Stimulated activated naive CD8-positive, alpha-beta T cell treated with anti-CD3 and anti-CD28 coated beads, Interleukin-15, amount 100 ng/mL, for 72 hours (primary cell): ENCODE data around the gene EGFL8.
"Not testable (repeated sequence)": the region's sequence is repeated elsewhere in the genome, so short reads cannot be mapped to it uniquely, and the experiment has no call there.

ENCODE experiments used
- ATAC-seq: fragments of 150-1000 bp; cut with Tn5 transposase; 2 replicates; pipeline ENCODE4 v1.10.0; 2021; ENCODE audit warnings: mild to moderate bottlenecking, moderate library complexity
- DNase-seq, 2 donors: peaks; one replicate each; pipeline ENCODE4 v3.0.0; 2021 to 2022
- H3K27ac Mint-ChIP-seq, 2 donors: one replicate each; pipeline ENCODE4 v1.8.0; 2022; ENCODE audit warnings: mild to moderate bottlenecking in 2 of 2, mixed read lengths in 2 of 2, moderate library complexity in 2 of 2
- H3K27me3 Mint-ChIP-seq: one replicate; pipeline ENCODE4 v1.8.0; 2022; ENCODE audit warnings: mixed read lengths
- H3K4me1 Mint-ChIP-seq: one replicate; pipeline ENCODE4 v1.8.0; 2022; ENCODE audit warnings: mild to moderate bottlenecking, mixed read lengths
- H3K4me3 Mint-ChIP-seq, 2 donors: one replicate each; pipeline ENCODE4 v1.8.0; 2022; ENCODE audit warnings: mild to moderate bottlenecking in 2 of 2, mixed read lengths in 2 of 2, moderate library complexity in 1 of 2
- H3K9me3 Mint-ChIP-seq, 2 donors: one replicate each; pipeline ENCODE4 v1.8.0; 2022; ENCODE audit warnings: mixed read lengths in 2 of 2

The EGFL8 gene

GRCh38 chr6:32192608-32193039 is 28.2 kb downstream of the EGFL8 start, which contains the start of gene GPSM3:
Gene GPSM3 (minus strand): TSS chr6:32192643. CDS start chr6:32192513, 130 bp downstream.
- ATAC-seq, result no peak

GRCh38 chr6:32193096-32193495 is 28.7 kb downstream of the EGFL8 start:
- Mint-ChIP-seq H3K27ac (peak overlapping the region; percentile 97 to 98), H3K4me1 (peaks cover 56% of the 10 kb centered on the region), H3K4me3 (peak overlapping the region; percentile 94 to 95)
- not testable (repeated sequence) for DNase-seq, H3K27me3 Mint-ChIP-seq, ATAC-seq, H3K9me3 Mint-ChIP-seq

More at GRCh38 chr6:32192608-32193039, 28.2 kb downstream of the EGFL8 start, which contains the start of gene GPSM3:
- H3K27ac Mint-ChIP-seq, result peak within 1 kb of the TSS; percentile 97 to 98
- DNase-seq, result peak in 1 of 2 donors; percentile 43
- no peaks in the 10 kb centered on the region for H3K27me3 Mint-ChIP-seq
- H3K4me3 Mint-ChIP-seq, result peak within 1 kb of the TSS; percentile 94 to 95
- no peaks in the 10 kb centered on the region for H3K9me3 Mint-ChIP-seq
- peaks cover 61% of the 10 kb centered on the region for H3K4me1 Mint-ChIP-seq

GRCh38 chr6:32194388-32194787 is 30.0 kb downstream of the EGFL8 start:
- no peak for DNase-seq
- no peaks in the 10 kb centered on the region for H3K27me3 Mint-ChIP-seq
- H3K9me3 Mint-ChIP-seq, result no peaks in the 10 kb centered on the region
- no peak overlapping the region for H3K27ac Mint-ChIP-seq
- H3K4me3 Mint-ChIP-seq, result peak overlapping the region; percentile 97 to 98
- H3K4me1 Mint-ChIP-seq, result peaks cover 43% of the 10 kb centered on the region
- ATAC-seq, result no peak

DNA sequence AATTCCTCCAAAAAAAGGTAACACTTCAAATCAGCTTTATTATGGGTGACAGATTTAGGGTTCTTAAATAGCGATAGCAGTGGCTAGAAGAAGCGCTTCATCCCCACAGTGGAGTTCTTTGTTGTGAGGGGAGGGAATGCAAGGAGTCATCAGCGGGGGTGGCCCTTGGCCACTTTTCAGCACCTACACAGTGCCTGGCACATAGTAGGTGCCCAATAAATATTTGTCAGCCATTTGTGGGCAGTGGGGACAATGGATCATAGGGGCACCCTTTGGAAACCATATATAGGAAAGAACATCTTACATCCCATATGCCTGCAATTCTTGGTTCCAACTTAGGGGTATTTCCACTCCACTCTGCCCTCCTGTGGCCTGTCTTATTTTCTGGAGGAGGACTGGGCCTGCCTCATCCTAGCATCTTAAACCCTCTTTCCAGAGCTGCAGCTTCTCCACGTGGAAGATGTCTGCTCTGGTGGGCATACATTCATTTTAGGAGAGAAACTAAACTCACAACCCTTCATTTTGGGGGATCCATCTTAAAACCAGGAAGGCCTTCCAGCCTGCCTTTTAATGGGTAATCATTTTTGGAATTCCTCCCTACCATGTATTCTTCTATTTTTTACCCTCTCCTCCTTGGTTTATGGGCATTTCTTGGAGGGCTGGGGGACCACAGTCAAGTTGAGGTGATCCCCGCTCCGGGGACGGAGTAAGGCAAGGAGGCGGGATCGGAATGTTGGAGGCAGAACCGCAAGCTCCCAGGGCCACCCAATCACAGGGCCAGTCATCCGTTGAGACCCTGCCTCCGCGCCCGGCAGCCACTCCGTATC is 30.6 kb downstream of the EGFL8 start:
- peak overlapping the region; percentile 74 to 92 for H3K27ac Mint-ChIP-seq
- peak in 1 of 2 donors; percentile 46 for DNase-seq
- H3K4me1 Mint-ChIP-seq, result peaks cover 42% of the 10 kb centered on the region
- ATAC-seq, result peak; percentile 8
- H3K27me3 Mint-ChIP-seq, result no peaks in the 10 kb centered on the region
- no peaks in the 10 kb centered on the region for H3K9me3 Mint-ChIP-seq
- H3K4me3 Mint-ChIP-seq, result peak overlapping the region; percentile 97 to 98

DNA sequence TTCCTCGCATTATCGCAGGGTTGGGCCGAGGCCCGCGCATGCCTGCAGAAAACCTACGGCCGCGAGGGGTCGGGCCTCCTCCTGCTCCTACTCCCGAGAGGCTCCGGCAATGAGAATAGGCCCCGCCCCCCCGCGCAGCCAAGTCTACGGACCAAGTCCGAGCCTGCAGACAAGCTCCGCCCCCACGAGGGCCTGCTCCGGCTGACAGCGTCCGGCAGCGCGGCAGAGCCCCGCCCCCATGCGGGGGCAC is 31.2 kb downstream of the EGFL8 start:
- peak; percentile 89 for ATAC-seq
- H3K4me3 Mint-ChIP-seq, result peak overlapping the region; percentile 97 to 98

GRCh38 chr6:32195902-32196681 is 31.7 kb downstream of the EGFL8 start:
- H3K27me3 Mint-ChIP-seq, result no peaks in the 10 kb centered on the region
- H3K27ac Mint-ChIP-seq, result peak overlapping the region; percentile 98 to 99
- H3K4me1 Mint-ChIP-seq, result peaks cover 40% of the 10 kb centered on the region
- no peaks in the 10 kb centered on the region for H3K9me3 Mint-ChIP-seq
- ATAC-seq (peak; percentile 90), DNase-seq (peak; percentile 51 to 75)
- peak overlapping the region; percentile 97 to 98 for H3K4me3 Mint-ChIP-seq

More for the DNA sequence above, 31.2 kb downstream of the EGFL8 start:
- no peaks in the 10 kb centered on the region for H3K27me3 Mint-ChIP-seq
- peak overlapping the region; percentile 92 to 98 for H3K27ac Mint-ChIP-seq
- H3K4me1 Mint-ChIP-seq, result peaks cover 42% of the 10 kb centered on the region
- DNase-seq, result peak; percentile 100
- H3K9me3 Mint-ChIP-seq, result no peaks in the 10 kb centered on the region

- Mint-ChIP-seq H3K27me3 (no peaks in the 10 kb centered on the region), H3K27ac (peak overlapping the region; percentile 98 to 99), H3K4me3 (peak overlapping the region; percentile 97 to 98), H3K4me1 (peaks cover 37% of the 10 kb centered on the region), H3K9me3 (no peaks in the 10 kb centered on the region)
- DNase-seq, result no peak
- no peak for ATAC-seq
Measured at GRCh38 chr6:32196682-32197616, 32.6 kb downstream of the EGFL8 start.

DNA sequence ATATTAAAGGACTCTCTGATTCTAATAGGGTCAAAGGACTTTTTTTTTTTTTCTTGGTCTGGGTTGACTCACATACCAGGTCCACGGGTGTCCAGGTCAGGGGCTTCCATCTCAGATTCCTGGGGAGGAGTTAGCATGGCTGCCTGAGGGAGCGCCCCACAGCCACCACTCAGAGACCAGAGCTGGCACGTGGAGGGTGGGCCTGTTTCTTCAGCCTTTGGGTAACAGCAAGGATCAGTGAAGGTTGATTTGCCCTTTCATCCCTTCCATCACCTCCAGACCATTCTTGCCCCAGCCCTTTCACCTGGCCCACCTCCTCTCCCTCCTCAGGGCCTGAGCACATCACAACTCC is 33.9 kb downstream of the EGFL8 start:
- Mint-ChIP-seq H3K27ac (no peak overlapping the region), H3K9me3 (no peaks in the 10 kb centered on the region), H3K4me3 (no peak overlapping the region), H3K27me3 (no peaks in the 10 kb centered on the region), H3K4me1 (peaks cover 29% of the 10 kb centered on the region)
- DNase-seq, result no peak
- no peak for ATAC-seq

DNA sequence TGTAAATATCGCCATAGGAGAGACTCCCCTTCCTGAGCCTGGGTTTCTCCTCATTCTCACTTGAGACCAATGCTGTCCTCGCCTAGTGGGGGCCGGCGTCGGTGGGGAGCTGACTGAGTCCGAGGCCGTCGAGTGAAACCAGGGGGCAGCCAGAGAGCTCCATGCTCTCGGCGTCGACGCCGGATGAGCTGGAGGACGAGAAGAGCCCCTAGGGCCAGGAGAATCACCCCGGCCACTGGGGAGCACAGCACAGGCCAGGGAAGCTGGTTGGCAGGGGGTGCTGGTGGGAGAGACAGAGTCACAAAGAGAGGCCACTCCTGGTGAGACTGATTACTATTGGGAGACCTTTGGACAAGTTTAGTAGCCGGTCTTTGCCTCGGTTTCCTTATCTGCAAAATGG is 34.5 kb downstream of the EGFL8 start:
- H3K4me3 Mint-ChIP-seq, result no peak overlapping the region
- no peaks in the 10 kb centered on the region for H3K27me3 Mint-ChIP-seq

GRCh38 chr6:32200711-32201475 is 36.5 kb downstream of the EGFL8 start:
- Mint-ChIP-seq H3K27me3 (no peaks in the 10 kb centered on the region), H3K4me1 (peaks cover 8% of the 10 kb centered on the region), H3K9me3 (no peaks in the 10 kb centered on the region), H3K27ac (no peak overlapping the region), H3K4me3 (no peak overlapping the region)
- ATAC-seq, result no peak
- DNase-seq, result no peak

More for the DNA sequence above, 34.5 kb downstream of the EGFL8 start:
- Mint-ChIP-seq H3K27ac (peak overlapping the region in 1 of 2 donors; percentile 13), H3K4me1 (peaks cover 24% of the 10 kb centered on the region), H3K9me3 (no peaks in the 10 kb centered on the region)
- no peak for ATAC-seq
- no peak for DNase-seq

GRCh38 chr6:32202186-32202585 is 37.8 kb downstream of the EGFL8 start:
- H3K4me3 Mint-ChIP-seq, result no peak overlapping the region
- H3K27me3 Mint-ChIP-seq, result no peaks in the 10 kb centered on the region
- DNase-seq, result no peak
- H3K9me3 Mint-ChIP-seq, result no peaks in the 10 kb centered on the region
- peaks cover 2% of the 10 kb centered on the region for H3K4me1 Mint-ChIP-seq
- H3K27ac Mint-ChIP-seq, result peak overlapping the region in 1 of 2 donors; percentile 9
- ATAC-seq, result no peak

DNA sequence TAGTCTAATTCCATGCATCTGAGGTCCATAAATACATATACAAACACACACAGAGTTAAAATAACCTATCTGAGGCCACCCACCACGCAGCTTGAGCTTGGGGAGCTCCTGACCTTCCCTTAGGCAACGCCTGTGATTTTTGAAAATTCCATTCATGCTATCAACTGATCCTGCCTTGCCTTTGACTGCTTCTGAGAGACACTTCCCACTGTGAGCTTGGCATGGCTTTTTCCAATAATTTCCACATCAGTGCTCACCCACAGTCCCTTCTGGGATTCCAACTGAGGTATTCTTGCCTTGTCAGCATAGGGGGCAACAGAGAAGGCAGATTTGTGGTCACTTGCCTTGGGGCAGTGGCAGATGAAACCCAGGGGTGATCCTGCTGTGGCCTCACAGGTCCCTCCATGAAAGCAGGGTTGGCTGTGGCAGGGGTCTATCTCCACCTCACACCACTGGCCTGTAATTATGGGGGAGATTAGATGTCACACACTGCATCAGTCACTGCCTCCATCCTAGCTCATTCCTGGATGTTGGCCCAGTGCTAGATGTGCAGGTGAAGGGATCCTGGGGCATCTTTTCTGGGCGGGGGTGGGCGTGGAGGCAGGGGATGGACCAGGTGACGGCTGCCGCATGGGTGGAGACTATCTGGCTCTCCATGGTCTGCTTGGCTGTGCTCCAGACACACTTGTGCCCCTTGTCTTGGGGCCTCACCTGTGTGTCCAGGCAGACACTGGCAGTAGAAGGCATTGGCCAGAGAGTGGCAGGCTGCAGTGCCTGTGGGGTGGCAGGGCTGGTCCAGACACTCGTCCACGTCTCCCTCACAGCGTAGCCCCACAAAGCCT is 39.3 kb downstream of the EGFL8 start:
- ATAC-seq, result no peak
- no peak for DNase-seq
- Mint-ChIP-seq H3K27ac (no peak overlapping the region), H3K4me1 (no peaks in the 10 kb centered on the region), H3K4me3 (no peak overlapping the region), H3K9me3 (no peaks in the 10 kb centered on the region), H3K27me3 (no peaks in the 10 kb centered on the region)

DNA sequence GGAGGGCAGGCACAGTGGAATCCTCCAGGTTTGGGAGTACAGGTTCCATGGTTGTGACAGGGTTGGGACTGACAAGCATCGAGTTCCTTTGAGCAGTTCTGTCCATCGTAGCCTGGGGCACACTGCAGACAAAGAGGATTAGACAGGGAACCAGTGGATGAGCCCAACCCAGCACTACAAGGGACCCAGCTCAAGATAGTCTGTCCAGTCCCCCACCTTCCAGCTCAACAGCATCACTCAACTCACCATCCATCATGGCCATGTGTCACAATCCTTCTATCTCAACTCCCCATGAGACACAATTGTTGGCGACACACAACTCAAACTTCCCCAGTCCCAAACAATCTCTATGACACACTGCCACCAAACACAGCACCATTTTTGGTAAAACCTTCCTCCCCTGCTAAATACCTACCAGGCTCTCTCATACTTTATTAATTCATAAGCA is 39.9 kb downstream of the EGFL8 start:
- H3K27ac Mint-ChIP-seq, result no peak overlapping the region

DNA sequence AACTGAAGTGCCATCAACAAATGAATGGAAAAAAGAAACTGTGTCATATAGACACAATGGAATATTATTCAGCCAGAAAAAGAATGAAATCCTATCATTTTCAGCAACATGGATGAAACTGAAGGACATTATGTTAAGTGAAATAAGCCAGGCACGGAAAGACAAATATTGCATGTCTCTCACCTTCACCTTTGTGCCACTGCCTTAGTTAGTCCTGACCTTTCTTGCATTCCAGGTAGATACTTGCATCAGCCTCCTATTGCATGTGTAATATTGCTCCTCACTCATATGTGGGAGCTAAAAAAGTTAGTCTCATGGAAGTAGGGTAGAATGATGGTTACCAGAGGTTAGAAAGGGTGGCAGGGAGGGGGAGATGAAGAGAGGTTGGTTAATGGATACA is 44.6 kb downstream of the EGFL8 start:
- DNase-seq (no peak), ATAC-seq (no peak)
- H3K27ac Mint-ChIP-seq, result no peak overlapping the region
- no peaks in the 10 kb centered on the region for H3K27me3 Mint-ChIP-seq
- no peak overlapping the region for H3K4me3 Mint-ChIP-seq
- H3K9me3 Mint-ChIP-seq, result no peaks in the 10 kb centered on the region
- no peaks in the 10 kb centered on the region for H3K4me1 Mint-ChIP-seq

More for the DNA sequence above, 39.9 kb downstream of the EGFL8 start:
- ATAC-seq, result no peak
- Mint-ChIP-seq H3K27me3 (no peaks in the 10 kb centered on the region), H3K9me3 (no peaks in the 10 kb centered on the region), H3K4me1 (no peaks in the 10 kb centered on the region), H3K4me3 (no peak overlapping the region)
- no peak for DNase-seq
